ENCODE measurements around the gene RUNX3.

The RUNX3 gene

DNA sequence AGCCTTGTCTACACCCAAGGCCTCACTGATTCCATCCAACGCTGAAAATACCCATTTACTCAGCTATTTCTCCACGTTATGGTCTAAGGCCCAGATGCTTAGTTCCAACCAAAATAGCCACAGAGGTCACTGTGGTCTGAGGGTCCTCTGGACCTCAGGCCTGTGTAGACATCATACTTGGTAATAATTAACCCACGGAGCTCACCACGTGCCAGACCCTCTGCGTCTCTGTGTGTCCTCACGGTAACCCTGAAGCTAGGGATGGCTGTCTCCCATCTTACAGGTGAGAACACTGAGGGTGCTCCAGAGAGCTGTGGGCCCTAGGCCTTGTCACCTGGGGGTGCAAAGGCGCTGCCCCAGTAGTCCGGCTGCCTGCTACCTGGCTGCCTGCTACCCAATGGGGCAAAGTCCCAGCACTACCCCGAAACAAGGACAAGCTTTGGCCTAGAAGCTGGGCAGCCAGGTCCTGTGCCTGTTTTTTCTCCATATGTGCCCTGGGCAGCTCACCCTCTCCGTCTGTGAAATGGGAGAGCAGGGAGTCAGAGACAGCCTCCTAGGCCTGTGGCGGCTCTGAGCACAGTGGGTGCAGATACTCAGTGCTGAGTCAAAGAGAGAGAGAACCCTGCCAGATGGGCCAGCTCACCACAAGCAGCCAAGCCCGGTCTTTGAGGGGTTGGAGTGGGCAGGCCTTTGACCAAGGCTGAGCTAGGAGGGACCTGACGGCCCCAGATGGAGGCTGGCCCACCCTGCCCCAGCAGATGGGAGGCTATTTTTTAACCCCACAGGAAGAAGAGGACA is 17.0 kb upstream of the RUNX3 start:
- ATAC-seq = peak; percentile 79 to 83

DNA sequence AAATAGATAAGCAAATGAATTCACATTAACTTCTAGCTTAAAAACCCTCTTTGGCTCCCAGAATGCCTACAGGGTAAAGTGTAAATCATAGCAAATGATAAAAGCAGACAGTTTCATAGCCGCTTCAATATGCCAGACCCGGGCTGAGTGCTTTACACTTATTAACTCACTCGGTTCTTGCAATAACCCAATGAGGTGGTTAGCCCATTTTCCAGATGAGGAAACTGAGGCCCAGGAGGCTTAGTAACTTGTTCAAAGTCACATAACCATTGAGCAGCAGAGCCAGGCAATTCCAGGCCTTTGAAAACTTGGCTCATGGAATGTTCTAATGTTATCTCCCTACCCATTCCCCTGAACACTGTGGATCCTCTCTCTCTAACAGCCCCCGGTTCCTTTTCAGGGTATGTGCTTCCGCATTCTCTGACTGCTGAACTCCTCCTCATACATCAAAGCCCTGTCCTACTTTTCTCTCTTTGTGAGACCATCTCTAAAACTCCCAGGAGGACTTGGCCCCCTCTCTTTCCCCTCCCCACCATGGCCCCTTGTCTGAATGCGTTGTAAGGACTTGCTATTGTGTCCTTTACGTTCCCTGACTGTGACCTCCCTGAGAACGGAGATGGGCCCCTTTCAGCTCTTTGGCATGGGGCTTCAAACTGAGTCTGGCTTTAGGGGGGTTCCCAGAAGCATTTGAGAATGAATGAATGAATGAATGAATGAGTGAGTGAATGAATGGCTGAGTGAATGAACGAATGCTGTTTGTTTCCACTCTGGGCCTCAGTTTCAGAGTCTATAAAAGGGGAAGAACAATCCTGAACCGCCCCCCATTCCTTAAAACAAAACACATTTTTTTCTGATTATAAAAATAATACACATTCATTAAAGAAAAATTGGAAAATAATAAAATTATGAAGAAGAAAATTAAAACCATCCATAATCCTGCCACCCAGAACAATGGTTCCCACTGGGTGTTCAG is 15.6 kb upstream of the RUNX3 start:
- ATAC-seq = no peak

DNA sequence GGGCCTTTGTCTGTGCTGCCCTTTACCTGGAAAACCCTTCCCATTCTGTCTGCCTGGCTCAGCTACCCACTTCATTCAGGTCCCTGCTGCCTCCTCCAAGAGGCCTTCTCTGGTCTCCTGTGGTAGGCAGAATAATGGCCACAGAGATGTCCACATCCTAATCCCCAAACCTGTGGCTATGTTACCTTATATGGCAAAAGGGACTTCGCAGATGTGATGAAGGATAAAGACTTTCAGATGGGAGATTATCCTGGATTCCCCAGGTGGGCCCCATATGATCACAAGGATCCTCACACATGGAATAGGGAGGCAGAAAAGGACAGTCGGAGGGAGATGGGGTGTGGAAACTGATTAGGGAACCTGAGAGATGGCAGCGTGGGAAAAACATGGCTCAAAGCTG is 14.2 kb upstream of the RUNX3 start:
- no peak for ATAC-seq

DNA sequence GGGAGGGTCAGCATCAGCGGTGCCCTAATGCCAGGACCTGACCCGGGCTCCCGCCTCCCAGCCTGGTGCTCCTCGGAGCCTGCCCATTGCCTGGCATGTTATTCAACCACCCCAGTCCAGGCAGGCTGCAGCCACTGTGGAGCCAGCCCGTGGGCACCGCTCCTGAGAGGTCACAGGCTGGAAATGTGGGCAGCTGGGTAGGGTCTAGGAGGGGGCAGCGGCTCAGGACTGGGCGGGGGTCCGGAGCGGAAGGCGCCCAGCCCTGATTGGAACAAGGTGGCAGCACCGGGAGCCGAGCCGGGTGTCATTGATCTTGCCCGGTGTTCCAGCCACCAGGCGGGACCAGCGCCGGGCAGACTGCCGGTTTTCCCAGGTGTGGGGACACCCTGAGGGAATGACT is 12.7 kb upstream of the RUNX3 start:
- ATAC-seq = no peak

DNA sequence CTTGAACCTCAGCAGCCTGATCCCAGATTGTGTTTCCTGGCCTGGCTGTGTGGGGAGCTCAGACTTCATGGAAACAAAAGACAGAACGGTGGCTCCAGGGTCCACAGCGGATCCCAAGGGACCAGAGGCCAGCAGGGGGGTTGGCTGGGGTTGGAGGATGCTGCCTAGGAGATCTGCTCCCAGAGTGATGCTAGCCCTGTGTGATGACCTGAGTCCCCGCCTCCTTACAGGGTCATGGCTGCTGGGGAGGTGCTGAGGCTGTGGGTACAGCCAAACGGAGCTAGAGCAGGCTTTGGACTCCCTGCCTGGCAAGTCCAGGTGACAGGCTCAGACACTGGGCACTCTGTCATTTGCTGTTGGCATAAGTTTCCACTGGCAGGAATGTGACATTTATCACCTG is 11.5 kb upstream of the RUNX3 start:
- no peak for ATAC-seq

DNA sequence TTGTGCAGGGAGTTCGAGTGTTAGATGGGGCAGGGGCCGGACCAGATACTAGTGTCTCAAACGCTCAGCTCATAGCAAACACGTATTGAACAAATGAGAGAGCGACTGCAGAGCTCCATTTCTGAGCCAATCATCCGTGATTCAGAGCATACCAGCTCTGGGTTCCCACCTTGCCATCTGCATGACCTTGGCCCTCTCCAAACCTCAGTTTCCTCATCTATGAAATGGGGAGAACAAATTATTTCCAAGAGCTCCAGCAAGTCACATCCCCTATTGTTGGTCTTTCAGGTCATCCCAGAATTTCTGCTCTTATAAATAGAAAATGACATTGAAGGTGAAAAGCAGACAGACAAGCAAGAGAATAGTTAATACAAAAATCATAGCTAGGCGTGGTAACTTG is 10.2 kb upstream of the RUNX3 start:
- no peak for ATAC-seq

DNA sequence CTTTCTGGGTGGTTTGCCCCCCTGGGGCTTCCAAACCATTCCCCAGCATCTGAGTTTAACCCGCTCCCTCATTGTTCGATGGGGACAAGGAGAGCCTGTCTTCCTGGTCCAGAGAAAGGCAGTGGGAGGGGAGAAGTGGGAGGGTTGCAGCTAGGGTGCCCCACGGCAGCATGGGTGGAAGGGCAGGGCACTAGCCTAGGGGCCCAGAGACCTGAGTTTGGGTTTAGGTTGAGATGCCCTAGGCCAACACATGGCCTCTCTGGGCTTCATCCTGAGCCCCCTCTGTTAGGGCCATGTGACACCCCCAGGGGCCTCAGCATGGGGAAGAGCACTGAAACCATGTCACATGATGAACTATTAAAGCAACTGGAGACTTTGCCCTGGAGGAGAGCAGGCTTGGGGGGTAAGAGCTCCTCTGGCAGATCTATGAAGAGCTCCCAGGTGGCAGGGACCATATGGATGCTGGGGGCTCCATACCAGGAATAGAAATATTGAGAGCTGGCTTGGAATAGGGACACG is 9.7 kb upstream of the RUNX3 start:
- no peak for ATAC-seq

DNA sequence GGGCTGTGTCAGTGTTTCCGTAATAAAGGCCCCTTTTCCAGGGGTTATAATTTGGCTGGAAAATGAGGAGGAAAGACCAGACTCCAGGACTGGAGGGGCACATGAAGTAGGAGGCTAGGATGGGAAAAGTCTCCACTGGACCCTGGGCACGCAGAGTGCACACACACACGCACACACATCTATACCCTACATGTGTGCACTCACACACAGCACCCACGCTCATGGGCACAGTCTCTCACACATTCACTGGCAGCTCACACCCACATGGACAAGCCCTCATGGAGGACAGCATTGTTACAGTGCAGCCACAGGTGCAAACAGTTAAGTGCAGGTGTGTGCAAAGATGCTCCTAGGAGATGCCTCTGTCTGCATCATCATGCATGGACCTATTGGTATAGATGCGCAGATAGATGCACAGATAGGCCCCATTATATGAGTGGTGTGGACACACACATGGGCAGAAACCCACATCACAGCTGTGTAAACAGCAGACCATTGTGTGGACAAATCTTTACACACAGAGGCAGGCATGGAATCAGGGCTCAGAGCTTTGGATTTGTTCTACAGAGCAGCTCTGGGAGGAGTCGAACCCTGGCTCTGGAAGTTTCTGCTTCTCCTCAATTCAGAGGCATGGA is 9.1 kb upstream of the RUNX3 start:
- no peak for ATAC-seq

DNA sequence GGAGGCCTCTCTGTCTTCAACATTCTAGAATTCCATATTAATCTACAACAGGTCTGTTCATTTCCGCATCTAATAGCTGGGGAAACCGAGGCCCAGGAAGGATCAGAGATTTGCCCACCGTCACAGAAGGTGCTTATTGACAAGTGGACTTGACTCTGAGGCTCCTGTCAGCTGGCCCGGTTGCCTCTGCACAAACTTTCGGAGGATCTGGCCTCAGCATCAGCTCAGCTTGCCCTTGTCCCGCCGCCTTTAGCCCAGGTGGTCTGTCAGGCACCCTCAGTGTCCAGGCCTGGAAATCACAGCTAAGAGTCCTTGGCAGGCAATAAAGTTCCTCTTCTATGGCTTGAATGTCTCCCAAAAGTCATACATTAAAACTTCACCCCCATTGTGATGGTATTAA is 8.2 kb upstream of the RUNX3 start:
- no peak for ATAC-seq

DNA sequence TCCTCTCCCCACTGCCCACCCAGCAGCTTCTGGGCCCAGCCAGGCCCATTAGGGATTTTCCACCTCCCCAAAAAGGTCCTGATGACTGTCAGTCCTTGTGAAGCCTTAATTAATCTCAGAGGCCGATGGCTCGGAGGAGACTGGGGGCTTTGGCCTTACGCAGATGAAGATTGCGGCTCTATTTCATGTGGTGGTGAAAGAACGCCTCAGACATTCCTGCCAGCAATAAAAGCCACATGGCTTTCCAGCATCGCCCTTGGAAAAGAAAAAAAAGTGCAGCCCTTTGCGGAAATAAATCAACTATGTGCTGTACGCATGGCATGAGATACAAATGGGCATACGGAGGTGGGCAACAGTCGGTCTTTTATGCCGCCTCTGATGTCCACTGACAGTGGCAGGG is 6.6 kb upstream of the RUNX3 start:
- no peak for ATAC-seq

DNA sequence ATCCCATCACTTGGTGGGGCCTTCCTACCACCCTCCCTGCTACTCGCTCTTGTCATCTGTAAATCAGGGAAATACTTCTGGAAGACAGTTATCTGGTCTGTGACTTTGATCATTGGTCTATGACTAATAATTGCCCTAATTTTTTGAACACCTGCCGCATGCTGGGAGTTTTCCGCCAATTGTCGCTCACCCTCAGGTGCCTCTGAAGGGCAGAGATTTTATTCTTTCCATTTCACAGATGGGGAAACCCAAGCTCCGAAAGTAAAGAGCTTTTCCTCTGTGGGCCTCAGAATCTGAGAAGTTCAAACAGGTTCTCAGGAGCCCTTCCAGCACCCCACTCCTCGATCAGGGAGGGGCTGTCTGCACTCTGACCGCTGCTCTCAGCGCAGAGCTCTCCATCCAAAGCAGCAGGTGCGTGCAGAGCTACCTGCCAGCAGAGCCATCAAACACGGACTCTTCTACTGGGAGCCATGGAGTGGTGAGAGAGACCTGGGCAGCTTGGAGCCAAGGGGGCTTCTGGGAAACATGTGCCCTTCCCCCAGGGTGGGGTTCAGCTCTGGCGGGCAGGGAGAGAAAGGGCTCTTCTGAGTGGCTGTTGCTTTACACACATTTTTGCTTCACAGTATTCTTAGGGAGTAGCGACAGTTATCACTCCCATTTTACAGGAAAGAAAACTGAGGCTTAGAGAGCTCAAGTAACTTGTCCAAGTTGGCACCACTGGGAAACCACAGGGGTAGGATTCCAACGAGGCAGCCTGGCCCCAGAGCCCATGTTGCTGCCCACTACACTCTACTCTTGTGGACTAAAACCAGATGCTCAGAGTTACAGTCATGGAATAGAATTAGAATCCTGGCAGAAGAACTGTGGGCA is 5.8 kb upstream of the RUNX3 start:
- ATAC-seq = peak; percentile 49 to 53

DNA sequence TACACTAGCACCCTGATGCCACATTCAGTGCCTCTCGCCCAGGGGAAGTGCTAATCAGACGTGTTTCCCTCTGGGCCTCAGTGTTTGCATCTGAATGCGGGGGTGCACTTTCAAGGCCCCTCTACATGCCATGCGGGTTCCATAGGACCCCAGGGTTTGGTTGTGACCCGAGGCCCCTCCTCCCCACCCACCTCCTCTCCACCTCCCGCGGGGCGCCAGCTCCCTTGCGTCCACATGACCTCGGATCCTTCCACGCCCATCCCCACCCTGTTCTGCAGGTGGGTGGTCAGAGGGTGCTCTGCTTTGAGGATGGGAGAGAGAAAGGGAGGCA is 5.1 kb upstream of the RUNX3 start:
- ATAC-seq = no peak

DNA sequence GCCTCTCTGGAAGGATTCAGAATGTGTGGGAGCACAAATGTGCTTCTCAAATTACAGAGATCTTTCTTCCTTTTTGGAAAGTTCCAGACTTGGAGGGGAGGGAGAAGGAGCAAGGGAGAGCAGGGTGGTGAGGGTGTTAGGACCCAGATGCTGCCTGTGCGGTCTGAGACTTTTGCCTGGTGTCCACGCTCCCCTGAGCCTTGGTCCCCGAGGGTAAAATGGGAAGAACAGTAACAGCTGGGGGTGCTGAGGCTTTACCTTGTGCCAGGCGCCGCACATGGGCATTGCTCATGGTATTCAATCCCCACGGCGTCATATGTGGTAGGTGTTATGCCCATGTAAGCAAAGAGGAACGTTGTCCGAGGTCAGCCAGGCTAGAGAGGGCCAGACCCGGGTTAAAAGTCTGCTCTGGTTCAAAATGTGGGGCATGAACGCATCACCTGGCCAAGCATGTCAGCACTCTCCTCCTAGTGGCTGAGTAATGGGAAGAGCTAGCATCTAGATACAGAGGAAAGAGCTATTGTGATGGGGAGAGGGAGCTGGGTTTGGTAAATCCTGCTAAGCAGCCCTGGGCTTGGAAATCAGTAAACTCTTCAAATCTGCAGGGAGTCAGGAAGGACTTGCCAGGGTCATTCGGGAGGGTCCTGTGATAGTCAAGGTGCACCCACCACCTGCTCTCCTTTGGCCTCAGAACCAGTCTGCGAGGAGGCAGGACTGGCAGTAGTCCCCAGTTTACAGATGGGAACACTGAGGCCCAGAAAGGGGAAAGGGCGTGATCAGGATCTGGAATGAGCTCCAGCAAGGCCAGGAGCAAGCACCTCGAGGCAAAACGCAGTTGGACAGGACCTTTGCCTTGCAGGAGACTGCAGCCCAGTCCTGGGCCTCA is 4.5 kb upstream of the RUNX3 start:
- ATAC-seq = no peak

DNA sequence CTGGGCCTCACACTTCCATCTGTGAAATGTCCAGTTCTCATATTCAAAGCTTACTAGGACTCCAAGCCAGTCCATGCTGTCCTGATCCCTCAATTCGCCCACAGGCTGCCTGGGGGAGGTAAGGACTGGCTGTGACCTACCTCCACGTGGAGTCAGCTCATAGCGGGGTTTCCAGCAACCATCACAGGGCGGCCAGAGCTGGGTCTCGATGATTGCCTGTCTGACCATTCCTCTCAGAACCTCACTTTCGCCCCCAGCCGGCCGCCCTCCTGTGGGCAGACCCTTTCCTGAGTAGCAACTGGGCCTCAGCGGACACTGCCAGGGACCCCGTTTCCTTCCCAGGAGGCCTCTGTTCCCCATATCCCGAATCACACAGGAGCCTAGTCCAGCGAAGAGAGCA is 3.4 kb upstream of the RUNX3 start:
- ATAC-seq = no peak

DNA sequence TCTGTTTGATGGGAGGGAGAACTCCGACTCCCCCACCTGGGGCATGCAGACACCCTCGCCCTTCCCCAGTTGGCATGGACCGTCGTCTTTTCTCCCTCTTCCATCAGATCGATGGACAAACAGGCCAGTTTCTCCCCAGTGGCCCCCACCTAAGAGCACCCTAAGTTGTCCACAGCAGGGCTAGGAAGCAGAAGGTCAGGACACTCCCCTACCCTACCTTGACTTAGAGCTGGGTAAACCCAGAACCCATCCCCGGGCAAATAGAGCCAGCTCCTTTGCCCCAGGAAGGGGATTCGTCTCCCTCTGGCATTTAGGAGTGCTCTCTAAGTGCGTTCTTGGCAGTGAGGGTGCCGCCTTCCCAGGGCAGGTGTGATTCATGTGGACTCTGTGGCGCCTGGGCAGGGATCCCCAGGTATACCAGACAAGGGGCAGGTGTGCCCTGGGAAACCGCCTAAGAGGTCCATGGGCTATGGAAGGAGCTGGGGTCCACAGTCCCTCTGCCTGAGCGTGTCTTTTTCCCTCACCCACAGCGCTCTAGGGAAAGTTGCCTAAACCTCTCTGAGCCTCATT is 2.7 kb upstream of the RUNX3 start:
- no peak for ATAC-seq

DNA sequence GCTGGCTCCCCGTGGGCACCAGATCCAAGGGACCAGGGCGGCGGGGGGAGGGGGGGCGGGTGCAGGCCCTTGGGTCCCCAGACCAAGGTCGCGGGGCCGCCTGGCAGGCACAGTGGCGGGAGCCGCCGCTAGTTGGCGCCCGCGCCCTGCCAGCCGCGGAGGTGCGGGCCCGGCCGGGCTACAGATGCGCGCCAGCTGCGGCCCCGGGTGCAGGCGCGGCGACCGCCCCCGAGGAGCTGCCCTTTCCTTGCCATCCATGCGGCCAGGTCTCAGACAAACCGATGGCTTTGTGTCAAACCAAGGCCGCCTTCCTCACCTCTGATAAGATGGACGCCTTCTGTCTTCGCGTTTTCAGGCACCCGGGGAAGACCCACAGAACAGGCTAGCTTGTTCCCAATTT is 2.2 kb upstream of the RUNX3 start:
- peak; percentile 26 to 27 for ATAC-seq

DNA sequence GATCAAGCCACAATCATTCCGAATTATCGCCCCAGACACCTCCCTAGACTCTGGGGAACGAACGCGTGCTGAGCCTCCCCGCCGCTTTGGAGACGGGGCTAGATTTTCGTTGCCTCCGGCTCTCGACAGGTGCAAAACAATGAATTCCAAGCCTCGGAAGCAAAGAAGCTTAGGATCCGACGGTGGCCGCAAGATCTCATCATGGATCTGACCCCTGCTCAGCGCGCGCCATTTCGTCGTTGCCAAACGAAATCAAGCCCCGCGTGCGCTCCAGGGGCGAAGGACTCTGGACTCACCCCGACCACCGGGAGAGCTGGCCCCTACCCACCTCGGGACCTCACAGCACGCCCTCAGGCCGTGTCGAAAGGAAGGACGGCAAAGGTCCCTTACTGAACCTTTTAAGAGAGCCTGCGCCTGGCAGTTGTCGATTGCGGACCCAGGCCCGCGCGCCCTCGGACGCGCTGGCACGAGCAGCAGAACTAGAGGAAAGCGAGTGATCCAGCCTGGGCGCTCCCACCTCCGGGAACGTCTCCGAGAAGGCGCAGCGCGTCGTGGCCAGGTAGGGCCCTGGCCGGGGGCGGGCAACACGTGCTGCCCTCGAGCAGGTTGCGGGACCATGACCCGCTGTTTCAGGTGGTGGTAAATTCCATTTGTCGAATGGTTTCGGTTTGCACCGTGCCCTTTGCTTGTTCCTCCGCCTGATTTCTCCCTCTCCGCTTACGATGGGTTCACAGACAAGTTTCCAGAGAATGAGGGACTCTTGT is 1.6 kb upstream of the RUNX3 start:
- ATAC-seq = no peak

DNA sequence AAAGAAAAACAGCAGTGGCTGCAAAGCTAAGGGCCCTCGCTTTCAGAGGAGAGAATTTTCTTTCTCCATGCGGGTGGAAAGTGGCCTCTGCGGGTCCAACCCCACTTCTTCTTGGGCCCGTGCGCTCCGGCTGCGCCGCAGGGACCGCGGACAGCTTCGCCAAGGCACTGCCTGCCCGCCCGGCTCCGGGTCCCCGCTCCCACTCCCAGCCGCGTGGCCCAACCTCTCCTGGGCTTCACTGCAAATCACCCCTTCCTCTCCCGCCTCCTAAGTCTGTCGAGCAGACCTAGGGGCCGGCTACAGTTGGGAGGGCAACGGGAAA is 1.0 kb upstream of the RUNX3 start:
- ATAC-seq = no peak

DNA sequence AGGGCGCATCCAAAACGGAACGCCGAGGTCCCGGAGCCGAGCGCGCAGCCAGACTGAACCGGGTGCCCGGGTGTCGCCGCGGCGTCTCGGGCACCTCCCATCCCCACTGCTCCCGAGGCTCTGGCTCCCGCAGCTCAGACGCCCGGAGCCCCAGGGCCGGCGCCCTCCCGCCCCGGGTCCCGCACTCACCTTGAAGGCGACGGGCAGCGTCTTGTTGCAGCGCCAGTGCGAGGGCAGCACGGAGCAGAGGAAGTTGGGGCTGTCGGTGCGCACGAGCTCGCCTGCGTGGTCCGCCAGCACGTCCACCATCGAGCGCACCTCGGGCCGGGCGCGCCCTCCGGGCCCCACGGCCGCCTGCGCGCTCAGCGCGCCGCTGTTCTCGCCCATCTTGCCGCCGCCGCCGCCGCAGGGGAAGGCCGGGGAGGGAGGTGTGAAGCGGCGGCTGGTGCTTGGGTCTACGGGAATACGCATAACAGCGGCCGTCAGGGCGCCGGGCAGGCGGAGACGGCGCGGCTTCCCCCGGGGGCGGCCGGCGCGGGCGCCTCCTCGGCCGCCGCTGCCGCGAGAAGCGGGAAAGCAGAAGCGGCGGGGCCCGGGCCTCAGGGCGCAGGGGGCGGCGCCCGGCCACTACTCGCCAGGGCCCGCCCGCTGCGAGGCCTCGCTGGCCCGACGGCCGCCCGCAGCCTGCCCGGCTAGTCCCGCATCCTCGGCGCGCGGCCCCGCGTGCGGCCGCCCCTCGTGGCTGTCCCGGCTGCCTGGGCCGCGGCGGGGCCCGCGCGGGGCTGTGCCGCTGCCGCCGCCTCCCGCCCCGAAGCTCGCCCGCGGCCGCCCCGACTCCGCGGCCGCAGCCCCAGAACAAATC is 447 bp downstream of the RUNX3 start:
- ATAC-seq = peak; percentile 3 to 4
